ENCODE results near the gene P2RY13.

DNA sequence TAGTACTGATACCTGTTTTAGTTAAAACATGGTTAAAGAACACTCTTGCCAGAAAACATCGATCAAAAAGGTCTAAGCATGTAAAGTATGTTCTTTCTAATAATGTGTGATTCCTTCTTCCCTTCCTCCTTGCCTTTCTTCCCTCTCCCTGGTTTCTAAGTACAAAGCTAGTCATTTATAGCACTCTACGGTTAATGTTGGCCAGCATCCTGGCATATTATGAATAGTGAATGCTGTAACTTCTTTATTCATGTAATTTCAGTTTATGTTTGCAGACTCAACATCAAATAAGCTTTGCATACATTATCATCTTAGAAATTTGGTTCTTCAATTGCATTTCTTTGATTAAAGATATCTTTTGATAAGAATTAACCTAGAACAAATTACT, 28.1 kb upstream of the P2RY13 start:
- no peak for TF ChIP-seq CREB1 (IDR thresholded peaks at IDR 0.05; ENCODE audit: low read depth)
- TF ChIP-seq EGR1 (IDR thresholded peaks at IDR 0.05): no peak
- TF ChIP-seq, protein P1, sequence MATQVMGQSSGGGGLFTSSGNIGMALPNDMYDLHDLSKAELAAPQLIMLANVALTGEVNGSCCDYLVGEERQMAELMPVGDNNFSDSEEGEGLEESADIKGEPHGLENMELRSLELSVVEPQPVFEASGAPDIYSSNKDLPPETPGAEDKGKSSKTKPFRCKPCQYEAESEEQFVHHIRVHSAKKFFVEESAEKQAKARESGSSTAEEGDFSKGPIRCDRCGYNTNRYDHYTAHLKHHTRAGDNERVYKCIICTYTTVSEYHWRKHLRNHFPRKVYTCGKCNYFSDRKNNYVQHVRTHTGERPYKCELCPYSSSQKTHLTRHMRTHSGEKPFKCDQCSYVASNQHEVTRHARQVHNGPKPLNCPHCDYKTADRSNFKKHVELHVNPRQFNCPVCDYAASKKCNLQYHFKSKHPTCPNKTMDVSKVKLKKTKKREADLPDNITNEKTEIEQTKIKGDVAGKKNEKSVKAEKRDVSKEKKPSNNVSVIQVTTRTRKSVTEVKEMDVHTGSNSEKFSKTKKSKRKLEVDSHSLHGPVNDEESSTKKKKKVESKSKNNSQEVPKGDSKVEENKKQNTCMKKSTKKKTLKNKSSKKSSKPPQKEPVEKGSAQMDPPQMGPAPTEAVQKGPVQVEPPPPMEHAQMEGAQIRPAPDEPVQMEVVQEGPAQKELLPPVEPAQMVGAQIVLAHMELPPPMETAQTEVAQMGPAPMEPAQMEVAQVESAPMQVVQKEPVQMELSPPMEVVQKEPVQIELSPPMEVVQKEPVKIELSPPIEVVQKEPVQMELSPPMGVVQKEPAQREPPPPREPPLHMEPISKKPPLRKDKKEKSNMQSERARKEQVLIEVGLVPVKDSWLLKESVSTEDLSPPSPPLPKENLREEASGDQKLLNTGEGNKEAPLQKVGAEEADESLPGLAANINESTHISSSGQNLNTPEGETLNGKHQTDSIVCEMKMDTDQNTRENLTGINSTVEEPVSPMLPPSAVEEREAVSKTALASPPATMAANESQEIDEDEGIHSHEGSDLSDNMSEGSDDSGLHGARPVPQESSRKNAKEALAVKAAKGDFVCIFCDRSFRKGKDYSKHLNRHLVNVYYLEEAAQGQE (IDR thresholded peaks at IDR 0.05; ENCODE audit: low read depth): no peak
- no peak for TF ChIP-seq FOXM1 (IDR thresholded peaks at IDR 0.05; ENCODE audit: borderline replicate concordance, low read depth)
- TF ChIP-seq RAD21 (IDR thresholded peaks at IDR 0.05; ENCODE audit: low read depth): no peak
- TF ChIP-seq TAF1 (IDR thresholded peaks at IDR 0.05; ENCODE audit: low read depth): no peak
